NK-92 treated with Interleukin-12 subunit alpha and Interleukin-12 subunit beta, amount 100 ng/mL, for 24 hours (cell line): Measurements from ENCODE around the gene STK32C.
"Not testable (repeated sequence)": the region's sequence is repeated elsewhere in the genome, so short reads cannot be mapped to it uniquely, and the experiment has no call there.

ENCODE experiments used
- DNase-seq: peaks from one replicate; lab custom pipeline; 2025; lab: John Stamatoyannopoulos, UW

Gene STK32C

GRCh38 chr10:132230557-132231210 is 77.1 kb downstream of the STK32C start:
- no peak for DNase-seq

- no peak for DNase-seq
Observed at GRCh38 chr10:132229834-132230556, 77.8 kb downstream of the STK32C start.

- DNase-seq: no peak
Observed at GRCh38 chr10:132229096-132229495, 78.7 kb downstream of the STK32C start.

- DNase-seq: no peak
Observed at GRCh38 chr10:132228616-132229015, 79.1 kb downstream of the STK32C start.

GRCh38 chr10:132227851-132228390 is 79.8 kb downstream of the STK32C start:
- DNase-seq: no peak

GRCh38 chr10:132226586-132227405 is 81.0 kb downstream of the STK32C start:
- no peak for DNase-seq

- no peak for DNase-seq
Observed at GRCh38 chr10:132225849-132226205, 81.9 kb downstream of the STK32C start.

GRCh38 chr10:132225073-132225848 is 82.5 kb downstream of the STK32C start:
- no peak for DNase-seq

- no peak for DNase-seq
Observed at GRCh38 chr10:132224343-132225072, 83.2 kb downstream of the STK32C start.

- DNase-seq: no peak
Observed at GRCh38 chr10:132223611-132224342, 84.0 kb downstream of the STK32C start.

- no peak for DNase-seq
Observed at GRCh38 chr10:132223156-132223590, 84.6 kb downstream of the STK32C start.

GRCh38 chr10:132222726-132223125 is 85.0 kb downstream of the STK32C start:
- no peak for DNase-seq

- not testable (repeated sequence) for DNase-seq
Observed at GRCh38 chr10:132220996-132221395, 86.8 kb downstream of the STK32C start.

- DNase-seq: no peak
Observed at GRCh38 chr10:132220061-132220460, 87.7 kb downstream of the STK32C start.

- DNase-seq: no peak
Observed at GRCh38 chr10:132219486-132219885, 88.3 kb downstream of the STK32C start.

- not testable (repeated sequence) for DNase-seq
Observed at GRCh38 chr10:132216441-132216840, 91.3 kb downstream of the STK32C start.

- DNase-seq: no peak
Observed at GRCh38 chr10:132213917-132214316, 93.8 kb downstream of the STK32C start.

GRCh38 chr10:132212816-132213215 is 94.9 kb downstream of the STK32C start:
- DNase-seq: no peak

GRCh38 chr10:132211246-132211645 is 96.5 kb downstream of the STK32C start:
- no peak for DNase-seq

- no peak for DNase-seq
Observed at GRCh38 chr10:132210766-132211165, 97.0 kb downstream of the STK32C start.
